Stimulated activated naive CD8-positive, alpha-beta T cell treated with anti-CD3 and anti-CD28 coated beads, Interleukin-15, Interleukin-2, amounts not matched to agents 100 ng/mL and 50 ng/mL, for 24 hours (primary cell): ENCODE results near the gene CCDC30.
A peak's percentile ranks its signal among the peaks of the same experiment; 100 is the strongest.
"Not testable (repeated sequence)": the region's sequence is repeated elsewhere in the genome, so short reads cannot be mapped to it uniquely, and the experiment has no call there.

Source experiments
- H3K27ac Mint-ChIP-seq: one replicate; pipeline ENCODE4 v1.8.0; 2021; ENCODE audit warnings: mild to moderate bottlenecking, mixed read lengths
- H3K27me3 Mint-ChIP-seq: one replicate; pipeline ENCODE4 v1.8.0; 2021; ENCODE audit warnings: mixed read lengths
- H3K36me3 Mint-ChIP-seq: one replicate; pipeline ENCODE4 v1.8.0; 2021; ENCODE audit warnings: low read depth, mixed read lengths
- H3K4me1 Mint-ChIP-seq: one replicate; pipeline ENCODE4 v1.8.0; 2021; ENCODE audit warnings: low read depth, mixed read lengths
- H3K4me3 Mint-ChIP-seq: one replicate; pipeline ENCODE4 v1.8.0; 2021; ENCODE audit warnings: mild to moderate bottlenecking, mixed read lengths
- H3K9me3 Mint-ChIP-seq: one replicate; pipeline ENCODE4 v1.8.0; 2021; ENCODE audit warnings: mixed read lengths

The CCDC30 gene

DNA sequence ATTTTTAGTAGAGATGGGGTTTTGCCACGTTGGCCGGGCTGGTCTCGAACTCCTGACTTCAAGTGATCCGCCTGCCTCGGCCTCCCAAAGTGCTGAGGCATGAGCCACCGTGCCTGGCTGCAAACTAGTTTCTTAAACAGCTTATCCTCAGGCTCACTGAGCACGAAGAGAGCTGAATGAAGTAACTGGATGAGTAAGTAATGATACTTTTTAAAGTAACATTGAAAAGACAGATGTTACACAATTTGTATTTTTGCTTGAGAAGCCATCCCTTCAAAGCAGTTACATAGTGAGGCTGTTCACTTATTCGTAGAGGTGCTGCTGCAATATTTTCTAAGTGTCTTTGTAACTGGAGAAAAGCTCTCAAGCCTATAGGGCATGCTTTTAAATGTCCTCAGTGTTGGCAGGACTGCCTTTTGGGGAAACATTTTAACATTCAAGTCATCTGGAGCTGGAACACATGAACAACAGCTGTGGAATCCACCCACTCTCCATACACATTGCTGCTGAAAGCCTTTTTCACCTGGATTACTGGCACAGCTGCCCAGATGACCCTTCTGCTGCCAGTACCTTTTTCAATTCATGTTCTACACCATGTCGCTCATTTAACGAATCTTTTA is 216.4 kb downstream of the CCDC30 start:
- H3K36me3 Mint-ChIP-seq = peaks cover 30% of the 10 kb centered on the region
- no peaks in the 10 kb centered on the region for H3K27me3 Mint-ChIP-seq
- H3K4me1 Mint-ChIP-seq = peaks cover 34% of the 10 kb centered on the region
- H3K9me3 Mint-ChIP-seq = no peaks in the 10 kb centered on the region
- H3K27ac Mint-ChIP-seq = no peak overlapping the region
- peak overlapping the region; percentile 98 for H3K4me3 Mint-ChIP-seq

GRCh38 chr1:42680055-42680454 is 217.0 kb downstream of the CCDC30 start:
- H3K4me1 Mint-ChIP-seq = peaks cover 40% of the 10 kb centered on the region
- H3K4me3 Mint-ChIP-seq = peak overlapping the region; percentile 98
- no peaks in the 10 kb centered on the region for H3K9me3 Mint-ChIP-seq
- H3K27ac Mint-ChIP-seq = no peak overlapping the region
- peaks cover 31% of the 10 kb centered on the region for H3K36me3 Mint-ChIP-seq
- no peaks in the 10 kb centered on the region for H3K27me3 Mint-ChIP-seq

GRCh38 chr1:42680921-42681683 is 218.0 kb downstream of the CCDC30 start:
- Mint-ChIP-seq H3K27ac (peak overlapping the region; percentile 98), H3K4me1 (peaks cover 50% of the 10 kb centered on the region), H3K36me3 (peaks cover 36% of the 10 kb centered on the region), H3K27me3 (no peaks in the 10 kb centered on the region), H3K4me3 (peak overlapping the region; percentile 98), H3K9me3 (no peaks in the 10 kb centered on the region)

DNA sequence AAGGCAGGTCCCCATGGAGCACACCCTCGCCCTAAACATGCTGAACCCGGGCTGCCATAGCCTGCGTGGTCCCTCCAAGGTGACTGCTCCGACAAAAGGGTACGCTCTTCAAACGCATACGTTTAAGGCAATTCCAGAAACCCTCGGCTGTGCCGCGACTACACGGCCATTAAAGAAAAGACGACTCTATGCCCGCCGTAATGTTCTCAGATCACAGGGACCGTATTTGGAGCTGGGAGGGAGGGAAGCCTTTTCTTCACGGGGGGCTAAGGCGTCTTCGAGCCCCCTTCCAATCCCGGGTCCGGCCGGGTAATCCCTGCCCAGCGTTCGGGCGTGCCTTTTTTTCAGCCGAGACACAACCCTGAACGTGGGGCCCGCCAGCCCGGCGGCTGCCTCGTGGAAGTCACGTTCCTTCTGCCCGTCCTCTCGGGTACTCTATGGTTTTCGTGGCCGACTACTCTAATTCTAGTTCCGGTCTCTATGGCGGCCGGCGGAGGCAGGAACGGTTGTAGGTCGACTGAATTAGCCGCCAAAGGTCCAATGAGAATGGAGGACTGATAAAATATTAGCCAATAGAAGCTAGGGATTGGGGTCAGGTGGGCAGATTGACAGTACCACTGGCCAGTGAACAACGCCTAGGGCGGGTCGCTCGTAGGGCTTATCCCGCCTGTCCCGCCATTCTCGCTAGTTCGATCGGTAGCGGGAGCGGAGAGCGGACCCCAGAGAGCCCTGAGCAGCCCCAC is 218.8 kb downstream of the CCDC30 start, which contains the start of gene YBX1:
Gene YBX1 (plus strand): TSS at position 678 of the 743 bp plus-strand sequence. CDS start 148 bp downstream, outside the sequence.
- Mint-ChIP-seq H3K27ac (peak within 1 kb of the TSS; percentile 98), H3K36me3 (peaks cover 44% of the 10 kb centered on the region), H3K9me3 (no peaks in the 10 kb centered on the region), H3K27me3 (no peaks in the 10 kb centered on the region), H3K4me1 (peaks cover 59% of the 10 kb centered on the region), H3K4me3 (peak within 1 kb of the TSS; percentile 98)

GRCh38 chr1:42682484-42682738 is 219.3 kb downstream of the CCDC30 start:
- H3K9me3 Mint-ChIP-seq, H3K27me3 Mint-ChIP-seq: not testable (repeated sequence)
- Mint-ChIP-seq H3K27ac (peak overlapping the region; percentile 98), H3K36me3 (peaks cover 49% of the 10 kb centered on the region), H3K4me1 (peaks cover 64% of the 10 kb centered on the region), H3K4me3 (peak overlapping the region; percentile 98)

GRCh38 chr1:42682739-42683531 is 219.8 kb downstream of the CCDC30 start:
- Mint-ChIP-seq H3K27ac (peak overlapping the region; percentile 96), H3K4me3 (peak overlapping the region; percentile 98), H3K36me3 (peaks cover 55% of the 10 kb centered on the region), H3K27me3 (no peaks in the 10 kb centered on the region), H3K9me3 (no peaks in the 10 kb centered on the region), H3K4me1 (peaks cover 69% of the 10 kb centered on the region)

DNA sequence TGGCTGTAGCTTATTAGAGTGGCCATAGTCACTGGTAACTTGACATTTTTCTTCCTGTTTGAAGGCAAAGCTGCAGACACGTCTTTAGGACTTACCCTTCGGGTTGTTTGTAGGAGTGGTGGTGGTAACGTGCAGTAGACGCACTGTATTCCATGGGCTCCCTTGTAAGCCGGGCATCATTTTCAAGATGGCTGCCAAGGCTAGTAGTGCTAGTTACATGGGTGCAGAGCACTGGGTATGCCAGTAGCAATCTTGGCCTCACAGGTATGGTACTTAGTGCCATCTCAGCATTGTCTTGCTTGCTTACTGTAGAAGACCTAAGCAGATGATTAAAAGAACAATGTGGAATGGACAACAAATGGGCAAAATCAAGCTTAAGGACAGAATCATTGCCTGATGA is 221.1 kb downstream of the CCDC30 start:
- H3K27me3 Mint-ChIP-seq = no peaks in the 10 kb centered on the region
- peaks cover 67% of the 10 kb centered on the region for H3K36me3 Mint-ChIP-seq
- H3K9me3 Mint-ChIP-seq = no peaks in the 10 kb centered on the region
- peaks cover 81% of the 10 kb centered on the region for H3K4me1 Mint-ChIP-seq
- peak overlapping the region; percentile 96 for H3K27ac Mint-ChIP-seq
- peak overlapping the region; percentile 98 for H3K4me3 Mint-ChIP-seq

DNA sequence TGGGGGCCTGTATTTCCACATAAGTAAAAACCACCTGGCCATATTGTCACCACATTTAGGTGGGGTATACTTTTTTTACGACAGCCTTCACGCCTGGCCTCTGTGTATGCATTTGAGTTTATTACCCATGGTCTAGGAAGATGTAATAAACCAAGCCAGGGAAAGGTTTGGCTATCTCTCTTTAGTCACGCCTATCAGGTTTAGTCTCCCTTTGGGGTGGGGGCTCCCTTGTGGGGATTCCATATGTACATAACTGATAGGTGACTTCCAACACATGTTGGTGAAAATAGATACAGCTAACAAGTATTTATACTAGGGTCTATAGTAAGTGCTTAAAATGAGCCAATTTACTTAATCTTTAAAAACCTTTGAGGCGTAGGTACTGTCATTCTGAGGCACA is 223.3 kb downstream of the CCDC30 start:
- H3K9me3 Mint-ChIP-seq = no peaks in the 10 kb centered on the region
- H3K4me3 Mint-ChIP-seq = peak overlapping the region; percentile 98
- no peaks in the 10 kb centered on the region for H3K27me3 Mint-ChIP-seq
- H3K27ac Mint-ChIP-seq = no peak overlapping the region
- H3K4me1 Mint-ChIP-seq = peaks cover 86% of the 10 kb centered on the region
- H3K36me3 Mint-ChIP-seq = peaks cover 82% of the 10 kb centered on the region

DNA sequence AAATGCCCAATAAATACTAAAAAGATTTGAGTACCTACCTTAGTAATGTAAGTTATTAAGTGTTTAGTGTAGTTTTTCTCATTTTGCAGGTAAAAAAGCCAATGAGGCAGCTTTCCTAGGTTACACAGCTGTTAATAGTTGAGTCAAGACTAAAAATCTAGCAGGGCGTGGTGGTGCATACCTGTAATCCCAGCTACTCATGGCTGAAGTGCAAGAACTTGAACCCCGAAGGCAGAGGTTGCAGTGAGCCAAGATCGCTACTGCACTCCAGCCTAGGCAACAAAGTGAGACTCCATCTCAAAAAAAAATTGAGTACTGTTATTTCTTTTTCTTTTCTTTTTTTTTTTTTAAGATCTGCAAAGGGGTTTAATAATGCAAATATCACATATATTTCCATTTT is 226.8 kb downstream of the CCDC30 start:
- no peaks in the 10 kb centered on the region for H3K9me3 Mint-ChIP-seq
- peaks cover 96% of the 10 kb centered on the region for H3K36me3 Mint-ChIP-seq
- peak overlapping the region; percentile 68 for H3K27ac Mint-ChIP-seq
- H3K27me3 Mint-ChIP-seq = no peaks in the 10 kb centered on the region
- H3K4me3 Mint-ChIP-seq = peak overlapping the region; percentile 67
- peaks cover 93% of the 10 kb centered on the region for H3K4me1 Mint-ChIP-seq

DNA sequence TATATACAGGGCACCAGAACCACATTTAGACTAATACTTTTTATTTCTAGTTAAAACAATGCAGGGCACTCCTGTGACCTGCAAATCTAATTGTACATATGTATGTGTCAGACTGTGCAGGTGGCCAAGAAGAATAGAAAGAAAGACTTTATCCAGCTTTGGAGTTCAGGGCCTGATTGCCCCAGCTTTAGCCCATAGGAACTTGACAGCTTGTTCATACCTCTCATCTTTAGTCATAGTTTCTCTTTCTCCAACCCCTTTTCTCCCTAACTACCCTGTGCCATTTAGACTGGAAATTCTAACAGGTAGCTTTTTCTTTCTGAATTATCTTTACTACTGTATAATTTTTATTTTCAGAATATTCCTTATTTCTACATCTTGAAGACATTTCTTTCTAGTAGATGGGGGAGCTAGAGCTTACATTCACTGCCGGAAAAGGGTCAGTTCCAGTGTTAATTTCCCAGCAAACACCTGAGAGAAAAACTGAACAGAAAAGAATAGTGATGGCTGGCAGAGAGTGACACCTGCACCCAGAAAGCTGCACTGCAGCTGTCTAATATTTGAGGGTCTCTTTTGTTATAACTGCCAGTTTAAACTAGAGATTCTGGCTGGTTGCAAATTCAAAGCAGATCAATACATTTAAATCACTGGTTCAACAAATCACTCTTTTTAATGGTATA is 227.5 kb downstream of the CCDC30 start:
- Mint-ChIP-seq H3K4me3 (peak overlapping the region; percentile 45), H3K27me3 (no peaks in the 10 kb centered on the region)

DNA sequence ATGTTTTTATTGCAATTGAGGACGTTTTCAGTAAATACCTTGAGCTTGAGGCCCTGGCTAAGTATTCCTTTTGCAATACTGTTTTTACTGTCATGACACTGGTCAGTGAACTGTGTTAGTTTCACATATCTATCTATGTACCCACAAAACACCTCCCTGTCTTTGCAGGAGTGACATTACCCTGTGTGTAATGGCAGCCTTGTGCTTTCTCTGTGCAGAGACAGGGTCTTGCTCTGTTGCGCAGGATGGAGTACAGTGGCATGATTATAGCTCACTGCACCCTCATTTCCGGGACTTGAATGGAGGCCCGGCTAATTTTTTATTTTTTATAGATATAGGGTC is 228.0 kb downstream of the CCDC30 start:
- no peaks in the 10 kb centered on the region for H3K9me3 Mint-ChIP-seq
- no peaks in the 10 kb centered on the region for H3K27me3 Mint-ChIP-seq
- peaks cover 96% of the 10 kb centered on the region for H3K36me3 Mint-ChIP-seq
- peak overlapping the region; percentile 79 for H3K27ac Mint-ChIP-seq
- H3K4me3 Mint-ChIP-seq = peak overlapping the region; percentile 45
- peaks cover 90% of the 10 kb centered on the region for H3K4me1 Mint-ChIP-seq

More for the DNA sequence above, 227.5 kb downstream of the CCDC30 start:
- H3K27ac Mint-ChIP-seq = peak overlapping the region; percentile 79
- H3K9me3 Mint-ChIP-seq = no peaks in the 10 kb centered on the region
- H3K36me3 Mint-ChIP-seq = peaks cover 96% of the 10 kb centered on the region
- H3K4me1 Mint-ChIP-seq = peaks cover 90% of the 10 kb centered on the region

GRCh38 chr1:42692461-42692860 is 229.4 kb downstream of the CCDC30 start:
- Mint-ChIP-seq H3K4me1 (peaks cover 77% of the 10 kb centered on the region), H3K27me3 (no peaks in the 10 kb centered on the region), H3K9me3 (no peaks in the 10 kb centered on the region), H3K36me3 (peaks cover 94% of the 10 kb centered on the region), H3K27ac (peak overlapping the region; percentile 82), H3K4me3 (peak overlapping the region; percentile 47)

GRCh38 chr1:42692911-42693310 is 229.8 kb downstream of the CCDC30 start:
- H3K4me3 Mint-ChIP-seq = peak overlapping the region; percentile 20
- H3K36me3 Mint-ChIP-seq = peaks cover 94% of the 10 kb centered on the region
- no peaks in the 10 kb centered on the region for H3K27me3 Mint-ChIP-seq
- peaks cover 73% of the 10 kb centered on the region for H3K4me1 Mint-ChIP-seq
- peak overlapping the region; percentile 82 for H3K27ac Mint-ChIP-seq
- no peaks in the 10 kb centered on the region for H3K9me3 Mint-ChIP-seq

GRCh38 chr1:42698081-42698813 is 235.2 kb downstream of the CCDC30 start:
- Mint-ChIP-seq H3K4me3 (no peak overlapping the region), H3K9me3 (no peaks in the 10 kb centered on the region), H3K27ac (peak overlapping the region; percentile 40), H3K36me3 (peaks cover 97% of the 10 kb centered on the region), H3K27me3 (no peaks in the 10 kb centered on the region), H3K4me1 (peaks cover 36% of the 10 kb centered on the region)
